HG03196 (cell line): ENCODE results near the gene POLR2E.
"Not testable (repeated sequence)": the region's sequence is repeated elsewhere in the genome, so short reads cannot be mapped to it uniquely, and the experiment has no call there.

Experiments used
- ATAC-seq: cut with Tn5 transposase; IDR thresholded peaks from one replicate; pipeline ENCODE4 v1.9.1; 2021; ENCODE audit not compliant: unreplicated experiment

The POLR2E gene

DNA sequence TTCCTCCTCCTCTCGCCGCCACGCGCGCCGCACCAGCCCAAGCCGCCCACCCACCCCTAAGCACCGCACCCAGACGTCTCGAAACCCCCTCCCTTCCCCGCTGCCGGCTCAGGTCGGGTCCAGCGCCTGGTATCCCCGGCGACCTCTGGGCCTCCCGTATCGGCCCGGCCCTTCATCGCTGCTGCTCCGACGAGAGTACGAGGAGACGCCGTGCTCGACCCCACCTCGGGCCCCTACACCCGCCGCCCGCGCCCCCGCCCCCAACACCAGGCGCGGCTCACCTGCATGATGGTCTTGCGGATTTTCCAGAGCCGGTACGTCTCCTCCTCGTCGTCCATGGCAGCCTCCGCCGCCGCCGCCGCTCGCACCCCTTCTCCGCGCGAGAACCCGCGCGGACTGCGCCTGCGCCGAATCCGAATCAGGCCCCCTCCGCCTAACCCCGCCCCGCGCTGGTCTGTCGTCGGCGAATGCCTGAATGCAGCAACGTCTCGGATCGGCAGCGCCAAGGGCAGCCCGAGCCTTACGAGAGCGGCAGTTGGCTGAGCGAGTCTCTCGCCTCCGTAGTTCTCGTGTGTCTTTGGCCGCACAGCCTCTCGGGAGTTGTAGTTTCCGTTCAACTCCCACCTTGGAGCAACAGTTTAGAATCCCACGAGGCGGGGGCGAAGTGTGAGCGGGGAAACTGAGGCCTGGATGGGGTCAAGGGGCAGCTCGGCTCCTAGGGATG is at the start of gene POLR2E:
POLR2E (minus strand) TSS at position 398 of the 724 bp plus-strand sequence; CDS start at position 338, 60 bp downstream.
- ATAC-seq = peak; percentile 87

DNA sequence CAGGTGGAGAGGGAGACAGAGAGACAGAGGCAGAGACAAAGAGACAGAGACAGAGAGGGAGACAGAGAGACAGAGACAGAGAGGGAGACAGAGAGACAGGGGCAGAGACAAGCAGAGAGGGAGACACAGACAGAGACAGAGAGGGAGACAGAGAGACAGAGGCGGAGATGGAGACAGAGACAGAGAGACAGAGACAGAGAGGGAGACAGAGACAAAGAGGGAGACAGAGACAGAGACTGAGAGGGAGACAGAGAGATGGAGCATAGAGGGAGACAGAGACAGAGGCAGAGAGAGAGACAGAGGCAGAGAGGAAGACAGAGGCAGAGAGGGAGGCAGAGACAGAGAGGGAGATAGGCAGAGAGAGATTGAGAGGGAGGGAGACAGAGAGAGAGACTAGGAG is 49.6 kb upstream of the POLR2E start:
- no peak for ATAC-seq

DNA sequence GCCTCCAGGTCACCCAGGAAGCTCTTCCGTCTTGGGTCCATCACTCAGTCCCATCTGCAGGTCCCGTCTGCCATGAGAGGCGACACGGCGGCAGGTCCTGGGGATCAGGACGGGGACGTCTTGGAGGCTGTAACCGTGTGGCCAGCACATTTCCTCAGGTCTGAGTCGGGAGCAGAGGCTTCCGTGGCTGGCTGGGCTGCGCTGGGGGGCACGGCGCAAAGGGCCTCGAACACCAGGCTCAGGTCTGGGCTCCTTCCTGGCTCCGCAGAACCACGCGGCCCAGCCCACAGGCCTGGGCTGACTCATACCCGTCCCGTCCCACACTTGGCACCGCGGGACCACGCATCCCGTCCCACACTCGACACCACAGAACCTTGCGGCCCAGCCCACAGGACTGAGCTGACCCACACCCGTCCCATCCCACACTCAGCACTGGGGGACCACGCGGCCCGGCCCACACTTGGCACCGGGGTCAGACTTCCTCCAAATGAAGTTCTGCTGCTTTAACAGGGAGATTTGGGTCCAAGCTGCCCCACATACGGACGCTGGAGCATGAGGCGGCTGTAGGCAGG is 48.7 kb upstream of the POLR2E start:
- no peak for ATAC-seq

DNA sequence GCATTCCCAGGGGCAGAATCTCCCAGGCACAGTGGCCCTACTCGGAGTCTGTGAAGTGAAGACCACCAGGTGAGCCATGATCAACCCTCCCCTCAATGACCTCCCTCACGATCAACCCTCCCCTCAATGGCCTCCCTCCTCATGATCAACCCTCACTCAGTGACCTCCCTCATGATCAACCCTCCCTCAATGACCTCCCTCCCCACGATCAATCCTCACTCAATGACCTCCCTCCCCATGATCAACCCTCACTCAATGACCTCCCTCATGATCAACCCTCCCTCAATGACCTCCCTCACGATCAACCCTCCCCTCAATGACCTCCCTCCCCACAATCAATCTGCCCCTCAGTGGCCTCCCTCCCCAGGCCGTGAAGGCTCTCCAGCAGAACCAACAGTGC is 46.8 kb upstream of the POLR2E start:
- no peak for ATAC-seq

DNA sequence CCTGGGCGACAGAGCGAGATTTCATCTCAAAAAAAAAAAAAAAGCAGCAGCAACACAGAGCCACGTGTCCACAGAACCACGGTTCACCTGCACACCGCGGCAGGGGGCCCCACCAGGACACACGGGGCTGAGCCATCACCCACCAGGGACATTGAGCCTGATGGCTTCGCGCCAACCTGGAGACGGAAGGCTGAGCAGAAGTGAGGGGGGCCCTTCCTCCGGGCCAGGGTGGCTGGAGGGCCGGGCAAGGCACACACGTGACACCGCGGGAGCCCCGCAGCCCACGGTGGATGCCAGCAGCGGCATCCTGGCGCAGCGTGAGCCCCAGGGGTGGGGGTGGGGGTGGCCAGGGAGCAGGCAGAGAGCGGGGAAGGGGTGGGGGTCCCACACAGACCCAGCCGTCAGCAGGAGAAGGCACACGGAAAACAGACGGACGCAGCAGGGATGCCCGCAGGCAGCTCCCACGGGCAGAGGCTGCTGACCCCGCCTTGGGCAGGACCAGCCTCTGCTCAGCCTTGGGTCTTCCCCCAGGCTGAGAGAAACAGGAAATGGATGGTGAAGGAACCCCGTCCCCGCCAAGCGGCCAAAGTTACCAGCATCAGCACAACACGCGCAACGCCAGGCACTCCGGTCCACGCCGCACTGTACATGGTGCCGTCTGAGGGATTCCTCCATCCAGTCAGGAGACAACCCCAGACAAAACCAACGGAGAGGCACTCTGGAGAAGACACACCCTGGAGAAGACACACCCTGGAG is 45.3 kb upstream of the POLR2E start:
- ATAC-seq = no peak

DNA sequence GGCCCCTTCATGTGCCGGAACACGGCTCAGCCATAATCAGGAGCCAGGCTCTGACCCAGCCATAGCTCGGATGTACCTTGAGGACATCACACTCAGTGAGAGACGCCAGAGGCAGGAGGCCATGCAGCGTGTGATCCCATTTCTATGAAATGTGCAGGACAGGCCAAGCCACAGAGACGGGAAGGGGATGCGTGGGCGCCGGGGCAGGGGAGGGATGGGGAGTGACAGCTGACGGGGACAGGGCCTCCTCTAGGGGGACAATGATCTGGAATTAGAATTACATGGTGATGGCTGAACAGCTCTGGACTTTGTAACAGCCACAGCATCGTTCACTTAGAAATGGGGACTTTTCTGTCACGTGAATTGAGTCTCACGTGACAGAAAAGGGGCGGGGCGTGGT is 44.0 kb upstream of the POLR2E start:
- no peak for ATAC-seq

DNA sequence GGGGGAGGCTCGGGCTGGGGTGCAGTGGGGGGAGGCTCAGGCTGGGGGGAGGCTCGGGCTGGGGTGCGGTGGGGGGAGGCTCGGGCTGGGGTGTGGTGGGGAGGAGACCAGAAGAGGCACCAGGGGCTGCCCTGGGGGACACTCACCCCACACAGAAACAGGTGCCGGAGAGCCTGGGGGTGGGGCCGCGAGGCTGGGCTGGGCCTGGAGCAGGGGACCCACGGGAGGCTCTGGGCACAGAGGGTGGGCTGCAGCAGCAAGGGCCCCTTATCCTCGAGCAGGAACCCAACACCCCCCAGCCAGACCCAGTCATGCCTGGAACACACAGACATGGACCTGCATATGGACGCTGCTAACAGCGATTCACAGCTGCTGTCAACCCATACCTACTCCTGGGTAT is 42.9 kb upstream of the POLR2E start:
- no peak for ATAC-seq

DNA sequence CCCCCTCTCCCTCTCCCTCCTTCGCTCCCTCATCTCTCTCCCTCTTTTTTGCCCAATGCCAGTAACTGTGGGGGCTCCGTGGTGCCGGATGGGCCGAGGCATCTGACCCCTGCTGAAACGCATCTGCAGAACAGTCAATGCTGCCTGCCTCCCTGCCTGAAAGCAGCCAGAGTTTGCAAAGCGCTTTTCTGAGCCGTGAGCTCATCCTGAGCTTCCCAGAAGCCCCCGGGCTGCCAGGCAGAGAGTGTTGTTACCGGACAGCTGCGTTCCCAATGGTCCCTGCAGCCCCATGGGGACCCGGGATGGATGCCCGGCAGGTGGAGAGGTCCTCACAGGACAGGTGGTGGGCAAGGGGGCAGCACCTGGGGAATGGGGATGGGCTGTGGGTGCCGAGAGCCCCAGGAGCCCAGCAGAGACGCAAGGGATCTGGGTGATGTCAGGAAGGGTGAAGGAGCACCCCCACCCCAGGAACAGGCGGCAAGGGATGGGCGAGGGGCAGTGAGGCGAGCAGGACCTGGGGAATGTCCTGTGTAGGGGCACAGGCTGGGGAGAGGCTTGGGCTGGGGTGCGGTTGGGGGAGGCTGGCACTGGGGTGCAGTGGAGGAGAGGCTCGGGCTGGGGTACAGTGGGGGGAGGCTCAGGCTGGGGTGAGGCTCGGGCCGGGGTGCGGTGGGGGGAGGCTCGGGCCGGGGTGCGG is 41.6 kb upstream of the POLR2E start:
- ATAC-seq = no peak

DNA sequence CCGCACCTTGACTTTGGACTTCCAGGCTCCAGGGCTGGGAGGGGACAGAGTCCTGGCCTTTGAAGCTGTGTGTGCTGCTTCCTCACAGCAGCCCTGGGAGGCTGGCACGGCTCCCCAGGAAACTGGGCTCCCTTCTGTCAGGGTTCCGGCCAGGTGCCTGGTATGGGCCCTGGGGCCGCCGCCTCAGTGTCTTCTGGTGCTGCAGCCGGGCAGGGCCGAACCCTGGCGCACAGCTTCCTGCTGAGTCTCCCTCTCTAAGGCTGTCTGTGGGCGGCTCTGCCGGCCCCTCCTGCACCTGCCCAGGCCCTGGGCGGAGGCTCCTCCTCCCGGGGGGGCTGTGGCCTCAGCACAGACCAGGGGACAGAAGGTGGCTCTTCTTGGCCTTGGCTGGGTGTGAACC is 41.0 kb upstream of the POLR2E start:
- ATAC-seq = no peak

DNA sequence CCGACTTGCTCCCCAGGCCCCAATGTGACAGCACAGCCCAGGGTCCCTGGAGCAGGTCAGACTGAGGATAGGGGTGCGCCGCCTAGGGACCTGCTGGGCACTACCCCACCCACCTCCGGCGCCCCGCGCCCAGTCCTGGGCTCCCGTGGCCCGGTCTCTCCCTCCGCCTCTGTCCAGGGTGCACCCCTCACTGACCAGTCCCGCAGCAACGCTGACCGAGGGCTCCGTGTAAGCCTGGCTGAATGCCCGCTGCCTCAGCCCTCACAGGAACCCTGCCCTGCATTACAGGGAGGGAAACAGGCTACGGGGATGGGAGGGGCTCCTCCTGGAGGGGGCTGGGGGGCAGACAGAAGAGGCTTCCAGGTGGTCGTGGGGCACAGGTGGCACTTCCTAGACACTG is 40.3 kb upstream of the POLR2E start:
- ATAC-seq = no peak

DNA sequence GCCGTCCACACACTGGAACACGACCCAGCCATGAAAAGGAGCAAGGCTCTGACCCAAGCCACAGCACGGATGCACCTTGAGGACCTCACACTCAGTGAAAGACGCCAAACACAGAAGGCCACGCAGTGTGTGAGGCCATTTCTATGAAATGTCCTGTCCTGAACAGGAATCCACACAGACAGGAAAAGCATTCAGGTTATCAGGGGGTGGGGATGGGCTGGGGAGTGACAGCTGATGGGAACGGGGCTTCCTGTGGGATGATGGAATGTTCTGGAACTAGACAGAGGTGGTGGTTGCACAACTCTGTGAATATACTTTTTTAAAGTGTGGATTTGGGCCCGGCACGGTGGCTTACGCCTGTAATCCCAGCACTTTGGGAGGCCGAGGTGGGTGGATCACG is 39.3 kb upstream of the POLR2E start:
- no peak for ATAC-seq

DNA sequence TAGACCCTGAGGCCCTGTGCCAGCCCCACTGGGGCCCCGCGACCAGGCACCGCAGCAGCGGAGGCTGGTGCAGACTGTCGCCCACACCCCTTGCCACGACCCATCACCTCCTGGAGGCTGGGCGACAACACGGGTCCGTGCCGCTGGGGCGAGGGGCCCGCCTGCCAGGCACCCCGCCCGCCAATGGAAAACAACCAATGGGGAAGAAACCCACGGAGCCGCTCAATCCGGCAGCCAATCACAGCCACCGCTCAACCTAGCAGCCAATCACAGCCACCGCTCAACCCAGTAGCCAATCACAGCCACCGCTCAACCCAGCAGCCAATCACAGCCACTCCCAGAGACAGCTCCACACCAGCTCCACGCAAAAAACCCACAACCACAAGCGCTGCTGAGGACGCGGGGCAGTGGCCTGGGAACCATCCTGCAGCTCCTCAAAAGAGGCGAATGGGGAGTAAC is 38.3 kb upstream of the POLR2E start:
- no peak for ATAC-seq

DNA sequence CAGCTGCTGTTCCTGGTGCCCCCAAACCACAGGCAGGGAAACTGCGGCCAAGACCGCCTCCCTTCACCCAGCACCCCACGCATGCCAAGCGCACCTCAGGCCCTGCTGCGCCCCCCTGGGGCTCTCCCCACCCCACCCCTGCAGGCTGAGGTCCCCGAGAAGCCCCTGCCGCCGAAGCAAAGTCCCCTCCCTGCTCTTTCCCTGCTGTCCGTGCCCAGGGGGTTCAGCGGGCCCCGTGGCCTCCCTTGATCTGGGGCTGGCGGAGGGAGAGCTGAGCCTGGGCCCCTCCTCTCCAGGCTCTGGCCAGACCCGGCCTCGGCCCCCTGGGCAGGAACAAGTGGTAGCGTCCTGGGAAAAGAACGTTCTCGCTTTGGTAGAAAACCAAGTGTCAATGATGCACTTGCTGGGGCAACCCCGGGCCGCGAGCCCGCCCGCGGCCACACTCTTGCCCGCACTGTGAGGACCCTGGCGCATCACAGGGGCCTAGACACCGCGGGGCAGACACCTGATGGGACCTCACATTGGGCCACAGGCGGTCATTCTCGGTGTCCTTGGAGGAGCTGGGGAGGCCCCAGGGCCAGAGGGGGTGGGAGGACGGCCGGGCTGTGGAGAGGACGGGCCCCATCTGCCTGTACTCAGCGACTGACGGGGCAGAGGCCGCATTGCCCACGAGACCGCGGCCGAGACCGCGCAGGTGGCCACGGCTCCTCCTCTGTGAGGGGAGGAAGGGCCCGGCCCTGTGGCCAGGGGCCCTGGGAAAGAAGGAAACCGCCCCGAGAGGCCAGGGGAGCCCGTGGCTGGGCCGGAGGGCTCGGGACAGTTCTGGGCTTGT is 37.6 kb upstream of the POLR2E start:
- no peak for ATAC-seq

DNA sequence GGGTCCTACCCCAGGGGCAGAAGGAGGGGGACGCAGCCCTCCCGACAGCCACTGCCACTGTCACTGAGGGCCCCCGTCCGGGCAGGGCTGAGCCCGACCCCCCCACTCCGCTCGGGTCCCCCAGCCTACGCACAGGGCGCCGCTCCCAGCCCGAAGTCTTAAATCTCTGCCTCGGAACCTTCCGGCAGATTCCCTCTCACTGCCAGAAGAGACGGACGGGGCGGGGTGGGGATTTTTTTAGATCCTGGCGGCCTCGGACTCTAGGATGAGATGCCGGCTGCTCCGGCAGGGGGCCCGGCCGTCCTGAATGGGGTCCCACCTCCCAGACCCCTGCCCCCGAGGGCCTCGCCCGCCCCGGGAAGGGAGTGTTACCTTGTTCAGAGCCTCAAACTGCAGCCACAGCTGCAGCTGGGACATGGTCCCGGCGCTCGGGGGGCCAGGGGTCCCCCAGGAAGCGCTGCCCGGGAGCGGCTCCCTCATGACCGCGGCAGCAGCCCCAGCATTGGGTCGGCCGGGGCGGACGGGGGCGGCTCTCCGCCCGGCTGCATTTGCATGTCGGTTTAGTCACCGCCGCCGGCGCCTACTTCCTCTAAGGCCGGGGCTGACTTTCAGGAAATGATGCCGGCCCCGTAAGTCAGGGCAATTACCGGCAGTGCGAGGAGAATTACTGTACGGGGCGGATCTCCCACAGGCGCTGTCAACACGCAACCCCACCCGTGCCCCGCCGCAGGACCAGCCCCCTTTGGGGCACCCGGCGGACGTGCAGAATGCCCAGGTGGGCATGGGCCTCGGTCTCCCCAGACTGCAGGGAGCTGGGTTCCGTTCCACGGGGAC is 36.8 kb upstream of the POLR2E start:
- peak; percentile 68 for ATAC-seq

DNA sequence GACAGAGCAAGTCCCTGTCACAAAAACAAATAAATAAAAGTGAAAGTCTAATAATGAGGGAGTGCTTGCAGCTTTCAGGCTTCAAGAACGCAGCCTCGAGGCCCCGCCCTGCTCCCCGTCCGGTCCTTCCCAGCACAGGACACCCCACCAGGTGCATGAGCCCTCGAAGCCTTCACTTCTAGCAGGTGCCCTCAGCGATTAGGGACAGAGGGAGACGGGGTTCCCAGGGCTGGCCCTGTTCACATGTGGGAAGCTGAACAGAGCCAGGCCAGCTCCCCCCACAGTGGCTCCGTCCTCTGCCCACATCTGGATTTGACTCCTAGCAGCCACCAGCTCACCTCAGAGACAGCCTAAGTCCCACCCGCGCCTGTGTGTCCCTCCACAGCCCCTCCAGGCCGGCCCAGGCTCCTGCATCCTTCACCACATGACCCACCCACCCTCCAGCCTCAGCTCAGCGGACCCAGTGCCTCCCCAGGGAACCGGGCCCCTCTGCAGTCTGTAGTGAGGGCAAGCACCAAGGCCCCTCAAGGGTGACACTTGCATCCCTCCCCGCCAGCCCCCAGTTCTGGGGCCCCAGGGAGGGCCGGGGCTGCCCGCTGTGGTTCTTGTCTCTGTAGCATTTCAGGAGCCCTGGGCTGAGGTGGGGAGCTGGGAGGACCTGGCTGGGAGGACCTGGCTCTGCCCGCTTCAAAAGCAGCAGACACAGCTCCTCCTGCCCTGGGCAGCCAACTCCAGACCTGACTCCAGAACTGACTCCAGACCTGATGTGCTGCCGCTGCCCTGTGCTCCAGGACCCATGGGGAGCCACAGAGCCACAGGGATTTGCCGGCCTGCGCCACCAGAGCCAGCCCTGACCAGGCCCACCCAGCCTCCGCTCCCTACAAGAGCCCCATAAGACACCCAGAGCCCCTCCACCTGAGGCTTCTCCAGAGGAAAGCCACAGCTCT is 35.9 kb upstream of the POLR2E start:
- ATAC-seq = peak; percentile 15

DNA sequence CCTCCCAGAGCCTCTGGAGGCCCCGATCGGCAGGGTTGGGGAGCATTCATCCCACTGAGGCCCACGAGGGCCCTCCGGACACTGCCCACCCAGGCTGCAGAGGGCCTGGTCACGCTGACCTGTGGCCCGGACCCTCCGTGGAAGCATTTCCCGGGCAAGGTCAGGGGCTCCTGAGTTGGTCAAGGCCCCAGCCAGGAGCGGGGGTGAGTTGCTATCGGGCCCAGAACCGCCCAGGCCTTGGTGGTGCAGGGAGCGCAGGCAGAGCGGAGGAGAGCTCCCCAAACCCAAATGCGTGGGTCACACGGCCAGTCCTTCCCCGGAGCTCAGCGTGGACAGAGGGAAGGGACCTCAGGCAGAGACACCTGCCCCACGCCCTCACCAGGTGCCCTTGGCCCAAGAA is 34.4 kb upstream of the POLR2E start:
- no peak for ATAC-seq

DNA sequence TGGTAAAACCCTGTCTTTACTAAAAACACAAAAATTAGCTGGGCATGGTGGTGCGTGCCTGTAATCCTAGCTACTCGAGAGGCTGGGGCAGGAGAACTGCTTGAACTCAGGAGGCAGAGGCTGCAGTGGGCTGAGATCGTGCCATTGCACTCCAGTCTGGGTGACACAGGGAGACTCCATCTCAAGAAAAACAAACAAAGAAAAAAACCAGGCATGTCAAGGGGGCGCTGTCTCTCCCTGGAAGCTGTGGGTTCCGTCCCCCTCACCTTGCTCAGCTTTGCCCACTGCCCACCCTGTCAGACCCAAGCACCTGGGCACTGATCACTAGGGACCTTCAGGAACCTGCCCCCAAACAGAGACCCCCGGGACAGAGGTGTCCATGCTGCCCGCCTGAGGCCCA is 33.9 kb upstream of the POLR2E start:
- not testable (repeated sequence) for ATAC-seq

DNA sequence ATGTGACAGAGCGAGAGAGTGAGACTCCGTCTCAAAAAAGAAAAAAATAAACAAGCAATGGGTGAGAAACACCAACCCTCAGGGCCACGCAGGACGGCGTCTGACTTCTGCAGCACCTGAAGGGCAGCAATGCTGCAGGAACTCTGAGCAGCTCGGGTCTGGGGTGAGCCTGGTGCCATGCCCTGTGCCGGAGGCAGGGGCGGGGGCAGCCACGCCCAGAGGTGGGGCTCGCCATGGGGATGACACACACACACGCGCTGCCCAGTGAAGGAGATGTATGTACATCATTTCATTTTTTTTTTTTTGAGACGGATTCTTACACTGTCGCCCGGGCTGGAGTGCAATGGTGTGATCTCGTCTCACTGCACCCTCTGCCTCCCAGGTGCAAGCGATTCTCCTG is 32.9 kb upstream of the POLR2E start:
- ATAC-seq = no peak
